Urothelium cell line (cell line): ENCODE data around the gene TEPSIN.

Source experiments
- DNase-seq: peaks from one replicate; pipeline ENCODE4 v3.0.0; 2011; ENCODE audit warnings: low spot score, mixed read lengths
- FAIRE-seq: peaks from 2 replicates; lab custom pipeline; 2011; peaks lifted over from hg19 to GRCh38; lab: Jason Lieb, UNC

Gene TEPSIN

DNA sequence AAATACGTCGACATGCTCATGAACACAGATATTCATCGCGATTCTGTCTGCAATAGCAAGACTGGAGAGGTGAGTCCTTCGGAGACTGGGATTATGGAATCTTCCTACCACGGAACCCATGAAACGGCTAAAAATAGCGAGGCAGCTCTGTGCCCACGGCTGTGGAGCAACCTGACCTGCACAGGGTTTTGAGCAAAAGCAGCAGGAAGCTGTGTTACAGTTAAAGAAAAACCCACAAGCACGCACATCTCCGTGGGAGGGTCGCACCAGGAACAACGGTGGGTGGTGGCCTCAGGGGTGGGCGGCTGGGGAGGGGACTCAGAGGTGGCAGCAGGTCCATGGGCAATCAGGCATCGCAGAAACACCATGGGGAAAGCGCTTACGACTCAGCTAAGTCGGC lies 31.4 kb upstream of the TEPSIN start:
- FAIRE-seq: no peak
- DNase-seq: no peak

GRCh38 chr17:81267390-81268067 lies 28.7 kb upstream of the TEPSIN start:
- DNase-seq (no peak), FAIRE-seq (no peak)

- DNase-seq (no peak), FAIRE-seq (no peak)
These were observed 26.7 kb upstream of the TEPSIN start for GRCh38 chr17:81265576-81265975.

DNA sequence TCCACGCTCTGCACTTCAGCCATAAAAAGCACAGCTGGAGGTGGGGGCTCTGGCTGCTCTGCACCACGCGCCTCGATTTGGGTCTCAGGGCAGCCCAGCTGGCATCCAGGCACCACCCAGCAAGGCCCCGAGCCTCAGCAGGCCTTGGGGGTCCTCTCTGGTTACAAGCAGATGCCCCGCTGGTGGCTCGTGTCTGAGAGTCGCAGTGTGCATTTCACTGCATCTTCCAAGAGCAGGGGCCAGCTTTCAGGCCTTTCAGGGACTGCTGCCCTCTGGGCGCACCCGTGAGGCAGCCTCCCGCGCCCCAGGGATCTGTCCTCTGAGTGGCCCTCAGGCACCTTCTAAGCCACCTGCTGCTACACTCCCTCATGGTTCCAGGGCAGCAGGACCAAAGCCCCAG lies 25.8 kb upstream of the TEPSIN start:
- no peak for FAIRE-seq

GRCh38 chr17:81263371-81264181 lies 24.7 kb upstream of the TEPSIN start:
- DNase-seq (no peak), FAIRE-seq (no peak)

More for the DNA sequence above, 25.8 kb upstream of the TEPSIN start:
- no peak for DNase-seq

DNA sequence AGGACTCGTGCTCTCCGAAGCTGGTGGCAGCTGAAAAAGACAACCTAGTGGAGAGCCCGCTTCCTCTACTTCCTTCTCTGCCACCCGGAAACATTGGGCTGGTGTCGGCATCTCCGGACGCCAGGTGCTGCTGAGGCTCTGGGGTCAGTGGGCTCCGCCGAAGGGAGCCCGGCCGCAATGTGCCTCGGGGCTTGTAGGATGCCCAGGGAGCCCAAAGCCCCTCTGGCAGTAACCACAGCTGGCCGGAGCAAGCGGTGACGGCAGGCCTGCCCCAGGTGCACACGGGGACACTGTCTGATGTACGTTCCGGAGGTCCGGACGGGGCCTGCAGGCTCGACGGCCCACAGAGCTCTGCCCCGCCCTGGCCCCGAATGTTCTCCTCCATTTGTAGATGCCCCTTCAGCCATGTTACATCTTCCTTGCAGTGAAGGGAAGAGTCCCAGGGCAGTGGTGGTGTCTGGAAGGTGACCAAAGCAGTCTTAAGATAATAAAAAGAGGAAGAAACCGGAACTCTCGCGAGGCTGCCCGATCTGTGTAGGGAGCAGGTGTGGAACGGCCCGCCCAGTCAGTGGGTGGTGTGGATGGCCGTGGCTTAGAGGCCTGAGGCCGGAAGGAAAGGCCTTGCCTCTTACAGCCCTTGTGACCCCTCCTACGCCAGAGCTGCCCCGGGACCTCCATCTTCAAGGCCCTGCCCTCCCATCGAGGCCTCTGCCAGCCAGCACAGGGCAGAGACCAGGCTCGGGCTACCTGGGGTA lies 22.9 kb upstream of the TEPSIN start:
- no peak for DNase-seq
- FAIRE-seq: no peak

GRCh38 chr17:81261096-81261495 lies 22.2 kb upstream of the TEPSIN start:
- DNase-seq (no peak), FAIRE-seq (no peak)

- FAIRE-seq (no peak), DNase-seq (no peak)
These were observed 21.8 kb upstream of the TEPSIN start for GRCh38 chr17:81260641-81261040.

DNA sequence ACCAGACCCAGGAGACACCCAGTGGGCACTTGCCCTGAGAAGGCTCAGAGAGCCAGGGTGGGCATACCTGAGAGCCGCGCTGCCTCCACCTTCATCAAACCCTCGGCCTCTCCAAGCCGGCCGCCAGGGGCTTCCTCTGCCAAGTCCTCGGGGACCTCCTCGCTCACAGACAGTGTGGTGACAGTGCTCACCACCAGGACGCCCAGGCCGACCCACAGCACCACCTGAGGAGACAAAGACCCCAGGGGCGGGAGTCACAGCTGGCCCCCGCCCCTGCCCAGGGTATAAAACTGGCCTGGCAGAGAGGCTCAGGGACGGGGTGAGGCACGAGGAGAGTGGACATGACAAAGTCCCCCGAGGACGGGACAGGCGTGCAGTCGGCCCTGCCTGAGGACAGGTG lies 21.3 kb upstream of the TEPSIN start:
- FAIRE-seq (no peak), DNase-seq (no peak)

- no peak for FAIRE-seq
- no peak for DNase-seq
These were observed 20.3 kb upstream of the TEPSIN start for GRCh38 chr17:81259058-81259605.

- no peak for FAIRE-seq
These were observed 19.4 kb upstream of the TEPSIN start for GRCh38 chr17:81258292-81258691.

DNA sequence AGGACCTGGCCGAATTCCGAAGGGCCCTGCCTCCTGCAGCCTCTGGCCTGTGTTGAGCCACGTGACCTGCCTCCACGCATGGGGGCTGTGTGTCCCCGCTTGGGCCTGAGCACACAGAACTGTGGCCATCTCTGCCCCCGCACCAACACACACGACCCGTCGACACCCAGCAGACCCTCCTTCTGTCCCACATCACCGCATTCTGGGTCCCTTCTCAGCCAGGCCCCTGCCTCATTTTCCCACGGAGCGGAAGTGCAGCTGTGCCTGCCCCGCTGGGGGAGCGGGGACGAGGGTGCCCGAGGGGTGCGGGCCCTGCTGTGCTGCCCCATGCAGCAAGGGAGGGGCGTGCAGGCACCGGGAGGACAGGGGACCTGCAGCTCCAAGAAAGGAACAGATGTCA lies 18.7 kb upstream of the TEPSIN start:
- DNase-seq (no peak), FAIRE-seq (peak; percentile 42)

More at GRCh38 chr17:81258292-81258691, 19.4 kb upstream of the TEPSIN start:
- no peak for DNase-seq

DNA sequence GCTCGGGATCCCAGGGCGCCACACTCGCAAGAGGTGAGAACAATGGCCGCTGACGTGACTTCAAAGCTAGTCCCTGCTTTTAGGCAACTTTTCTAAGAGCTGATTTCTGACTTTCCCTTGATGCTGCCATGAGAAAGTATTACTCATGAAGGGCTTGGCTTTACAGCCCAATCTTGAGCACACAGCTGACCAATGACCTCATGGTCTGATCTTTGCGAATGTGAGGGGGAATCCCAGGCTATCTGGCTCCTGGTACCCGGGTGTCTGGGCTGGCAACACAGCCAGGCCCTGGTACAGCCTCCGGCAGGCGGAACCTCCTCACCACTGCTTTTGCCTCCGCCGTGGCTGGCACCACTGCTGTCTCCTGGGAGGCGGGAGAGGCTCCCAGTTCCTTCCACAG lies 17.8 kb upstream of the TEPSIN start:
- FAIRE-seq (no peak), DNase-seq (no peak)

GRCh38 chr17:81254955-81255717 lies 16.3 kb upstream of the TEPSIN start:
- DNase-seq (peak; percentile 58), FAIRE-seq (no peak)

- FAIRE-seq (peak; percentile 100), DNase-seq (peak; percentile 73)
These were observed 14.7 kb upstream of the TEPSIN start for GRCh38 chr17:81253358-81254131.

GRCh38 chr17:81252987-81253329 lies 14.1 kb upstream of the TEPSIN start:
- DNase-seq (no peak), FAIRE-seq (no peak)

DNA sequence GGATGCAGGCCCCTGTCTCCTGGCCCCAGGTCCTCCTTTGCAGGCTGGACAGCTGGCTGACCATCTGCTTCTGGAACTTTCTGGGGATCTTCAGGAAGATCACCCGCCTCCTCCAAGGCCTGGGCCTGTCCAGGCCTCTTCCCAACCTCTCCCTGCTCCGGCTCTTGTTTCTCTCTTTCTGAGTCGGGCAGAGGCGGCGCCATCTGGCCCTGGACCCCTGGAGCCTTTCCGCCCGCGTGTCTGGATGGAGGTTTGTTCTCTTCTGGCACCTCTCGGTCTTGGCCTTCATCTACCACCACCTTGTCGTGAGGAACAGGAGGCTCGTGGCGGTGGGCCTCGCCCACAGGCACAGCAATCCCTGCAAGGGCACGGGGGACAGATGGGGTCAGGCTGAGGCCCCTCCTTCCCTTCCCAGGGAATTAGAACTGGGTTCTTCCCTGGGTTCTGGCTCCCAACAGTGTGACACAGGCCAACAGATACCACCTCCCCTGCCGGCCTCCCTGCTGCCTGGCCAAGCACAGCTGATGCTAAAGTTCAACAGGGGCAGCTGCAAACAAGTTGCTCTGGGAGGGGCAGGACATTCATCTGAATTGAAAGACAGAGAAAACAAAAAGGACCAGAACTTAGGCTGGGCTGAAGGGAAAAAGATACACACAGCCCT lies 13.6 kb upstream of the TEPSIN start:
- DNase-seq (no peak), FAIRE-seq (peak; percentile 5)

GRCh38 chr17:81251709-81252301 lies 12.9 kb upstream of the TEPSIN start:
- DNase-seq (no peak), FAIRE-seq (no peak)

- FAIRE-seq: no peak
These were observed 12.3 kb upstream of the TEPSIN start for GRCh38 chr17:81251094-81251708.

More at GRCh38 chr17:81251094-81251708, 12.3 kb upstream of the TEPSIN start:
- DNase-seq: no peak
